CD4-positive, alpha-beta T cell treated with Interferon gamma for 1 hour (primary cell): Measurements from ENCODE around the gene MSI2.
A peak's percentile ranks its signal among the peaks of the same experiment; 100 is the strongest.
"Not testable (repeated sequence)": the region's sequence is repeated elsewhere in the genome, so short reads cannot be mapped to it uniquely, and the experiment has no call there.

Source experiments
- DNase-seq: peaks from one replicate; pipeline ENCODE4 v3.0.0-alpha.2; 2020

MSI2 gene

GRCh38 chr17:57255776-57256681 is at the start of gene MSI2:
Gene MSI2, plus strand, starts transcription at chr17:57256523. Its CDS starts 220 bp downstream, at chr17:57256743.
- DNase-seq: peak; percentile 93

GRCh38 chr17:57206928-57207327 is 49.4 kb upstream of the MSI2 start:
- DNase-seq: no peak

GRCh38 chr17:57207396-57207795 is 48.9 kb upstream of the MSI2 start:
- DNase-seq: no peak

GRCh38 chr17:57210224-57210553 is 46.1 kb upstream of the MSI2 start:
- DNase-seq: no peak

GRCh38 chr17:57210972-57211411 is 45.3 kb upstream of the MSI2 start:
- DNase-seq: no peak

GRCh38 chr17:57211543-57211942 is 44.8 kb upstream of the MSI2 start:
- DNase-seq: no peak

- no peak for DNase-seq
Measured at GRCh38 chr17:57213180-57213825, 43.0 kb upstream of the MSI2 start.

DNA sequence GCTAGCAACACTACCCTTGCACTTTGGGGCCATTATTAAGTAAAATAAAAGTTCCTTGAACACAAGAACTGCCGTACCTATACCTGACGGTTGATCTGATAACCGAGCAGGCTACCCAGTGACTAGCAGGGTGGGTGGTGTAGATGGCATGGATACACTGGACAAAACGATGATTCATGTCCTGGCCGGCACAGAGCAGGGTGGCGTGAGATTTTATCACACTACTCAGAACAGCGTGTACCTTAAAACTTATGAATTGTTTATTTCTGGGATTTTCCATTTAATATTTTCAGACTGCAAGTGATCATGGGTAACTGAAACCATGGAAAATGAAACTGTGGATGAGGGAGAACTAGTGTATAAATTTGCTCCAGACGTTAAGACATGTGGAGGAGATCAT is 41.0 kb upstream of the MSI2 start:
- no peak for DNase-seq

GRCh38 chr17:57221366-57222350 is 34.7 kb upstream of the MSI2 start:
- DNase-seq: no peak

DNA sequence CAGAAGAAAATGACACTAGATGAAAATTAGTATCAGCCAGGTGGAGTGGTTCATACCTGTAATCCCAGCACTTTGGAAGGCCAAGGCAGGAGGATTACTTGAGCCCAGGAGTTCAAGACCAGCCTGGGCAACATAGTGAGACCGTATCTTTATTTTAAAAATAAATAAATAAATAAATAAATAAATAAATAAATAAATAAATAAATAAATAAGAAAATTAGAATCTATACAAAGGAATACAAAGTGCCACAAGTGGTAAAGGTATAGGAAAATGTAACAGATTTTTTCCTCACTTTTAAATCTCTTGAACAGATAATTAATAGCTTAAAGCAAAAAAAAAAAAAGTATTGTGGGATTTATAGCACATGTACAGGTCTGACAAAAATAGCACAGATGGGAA is 33.9 kb upstream of the MSI2 start:
- DNase-seq: not testable (repeated sequence)

DNA sequence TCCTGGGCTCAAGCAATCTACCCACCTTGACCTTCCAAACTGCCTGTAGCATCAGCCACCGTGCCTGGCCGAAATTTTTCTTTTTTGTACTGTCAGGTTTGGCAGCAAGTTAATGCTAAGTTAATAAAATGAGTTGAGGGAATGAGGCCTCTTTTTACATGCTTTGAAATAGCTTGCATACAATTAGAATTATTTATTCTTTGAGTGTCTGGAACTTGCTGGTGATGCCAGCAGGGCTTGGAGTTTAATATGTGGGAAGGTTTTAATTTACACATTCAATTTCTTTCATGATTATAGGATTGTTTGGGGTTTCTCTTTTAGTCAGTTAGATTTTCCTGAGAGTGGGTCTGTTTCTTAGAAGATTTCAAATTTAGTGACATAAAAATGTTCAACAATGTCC is 31.2 kb upstream of the MSI2 start:
- no peak for DNase-seq

- no peak for DNase-seq
Measured at GRCh38 chr17:57226793-57227192, 29.5 kb upstream of the MSI2 start.

GRCh38 chr17:57228911-57229310 is 27.4 kb upstream of the MSI2 start:
- DNase-seq: no peak

GRCh38 chr17:57234061-57234738 is 22.1 kb upstream of the MSI2 start:
- no peak for DNase-seq

GRCh38 chr17:57234739-57235092 is 21.6 kb upstream of the MSI2 start:
- DNase-seq: no peak

DNA sequence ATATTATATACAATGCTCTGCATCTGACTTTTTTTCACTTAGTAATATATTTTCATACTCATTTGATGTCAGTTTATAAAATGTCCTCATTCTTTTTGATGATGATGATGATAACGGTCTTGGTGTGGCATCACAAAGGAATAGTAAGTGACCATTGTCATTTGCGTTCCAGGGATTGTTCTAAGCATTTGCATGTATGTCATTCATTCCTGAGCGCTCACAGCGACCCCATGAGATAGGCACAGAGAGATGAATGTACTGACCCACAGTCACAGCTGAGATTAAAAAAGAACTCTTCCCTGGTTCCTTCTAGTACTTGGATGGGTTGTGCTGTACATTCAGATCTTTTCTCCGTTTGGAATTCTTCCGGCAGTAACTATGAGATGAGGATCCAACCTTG is 21.2 kb upstream of the MSI2 start:
- DNase-seq: no peak

- no peak for DNase-seq
Measured at GRCh38 chr17:57236686-57237299, 19.5 kb upstream of the MSI2 start.

DNA sequence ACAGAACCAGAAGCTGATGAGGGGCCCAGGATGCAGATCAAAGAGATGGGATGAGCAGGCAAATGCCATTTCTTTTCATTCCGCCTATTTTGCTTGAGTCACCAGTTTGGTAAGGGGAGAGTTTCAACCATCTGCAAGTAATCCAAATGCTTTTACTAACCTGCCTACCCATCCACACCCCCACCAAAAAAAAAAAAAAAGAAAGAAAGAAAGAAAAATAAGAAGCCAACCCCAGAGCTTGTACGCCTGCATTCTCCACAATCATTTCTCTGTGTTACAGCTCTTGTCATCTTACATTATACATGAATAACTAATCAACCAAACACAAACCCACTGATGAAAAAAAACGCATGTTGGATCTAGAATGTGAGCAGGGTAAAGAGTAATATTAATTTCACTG is 15.7 kb upstream of the MSI2 start:
- DNase-seq: no peak

GRCh38 chr17:57242148-57242547 is 14.2 kb upstream of the MSI2 start:
- no peak for DNase-seq

DNA sequence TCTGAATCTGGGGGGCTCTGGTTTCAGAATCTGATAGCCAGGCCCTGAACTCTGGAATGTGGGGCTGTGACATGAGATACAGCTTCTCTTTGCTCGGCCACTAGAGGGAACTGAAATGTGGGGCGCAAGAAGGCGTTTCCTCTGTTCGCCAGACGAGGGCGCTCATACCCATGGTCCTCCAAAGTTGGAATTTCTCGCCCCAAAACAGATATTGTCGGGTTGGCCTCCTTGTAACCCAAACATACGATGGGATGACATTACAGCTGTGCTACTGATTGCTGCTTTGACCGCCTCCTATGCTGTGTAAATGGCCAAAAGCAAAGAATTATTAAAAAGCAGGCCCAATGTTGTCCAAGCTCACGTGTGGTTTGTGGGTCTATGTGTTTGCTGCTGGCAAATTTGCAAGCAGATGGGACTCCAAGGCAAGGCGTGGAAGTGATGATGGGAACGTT is 13.1 kb upstream of the MSI2 start:
- peak; percentile 60 for DNase-seq

DNA sequence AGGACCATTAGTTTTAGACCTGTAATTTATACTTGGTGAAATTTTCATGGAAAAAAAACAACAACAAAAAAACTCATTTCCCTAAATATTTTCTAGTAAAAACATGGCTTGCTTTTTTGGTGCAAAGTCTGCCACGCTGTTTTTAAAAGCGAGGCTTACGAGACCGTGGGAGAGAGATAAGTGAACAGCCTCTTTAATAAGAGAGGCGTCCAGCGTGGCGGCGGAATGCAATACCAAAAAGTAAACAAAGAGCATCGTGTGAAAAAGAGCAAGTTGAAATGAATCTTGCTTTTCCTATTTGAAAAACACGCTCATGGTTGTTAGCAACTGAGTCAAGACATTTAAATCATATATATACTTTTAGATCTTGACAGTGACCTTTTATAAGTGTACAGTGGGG is 10.5 kb upstream of the MSI2 start:
- DNase-seq: no peak

DNA sequence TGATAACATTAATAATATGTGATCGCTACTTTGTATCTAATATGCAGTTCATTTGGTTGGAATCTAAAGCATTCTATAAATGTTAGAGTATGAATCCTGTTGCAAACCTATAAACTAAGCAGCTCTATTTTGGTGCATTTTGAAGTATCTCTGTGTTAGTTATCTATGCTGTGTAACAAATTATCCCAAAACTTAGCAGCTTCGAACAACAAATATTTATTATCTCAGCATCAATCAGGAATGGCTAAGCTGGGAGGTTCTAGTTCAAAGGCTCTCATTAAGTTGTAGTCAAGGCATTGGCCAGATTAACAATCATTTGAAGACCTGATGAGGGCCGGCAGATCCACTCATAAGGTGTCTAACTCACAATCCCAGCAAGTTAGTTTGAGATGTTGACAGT is 10.1 kb upstream of the MSI2 start:
- no peak for DNase-seq
